PC-9 (cell line): ENCODE measurements around the gene GRK4. TPM values are rescaled to one million over a fixed set of nuclear protein-coding genes. Genes with fewer than 3 reads are reported as not detected.

Source experiments
- BruUV-seq: library from RNA; stranded (reverse); fragments of 400-500 nt; replicated peaks from 2 replicates; lab custom pipeline; 2021; lab: Mats Ljungman, UMichigan
- CTCF ChIA-PET: fragments of 300-600 bp; sonication (Branson Sonifier 250); formaldehyde crosslinking; loops from one replicate; lab custom pipeline; 2022; ENCODE audit warnings: antibody characterized with exemption; lab: Charles Lee
- POLR2A ChIA-PET: fragments of 300-600 bp; sonication (Branson Sonifier 250); formaldehyde crosslinking; loops from one replicate; lab custom pipeline; 2022; ENCODE audit warnings: antibody characterized with exemption; ENCODE audit not compliant: unreplicated experiment; lab: Charles Lee
- DNase-seq, 2 experiments: peaks; one replicate each; pipeline versions ENCODE4 v3.0.0 to v3.0.0-alpha.2; 2015 to 2022; ENCODE audit warnings: mixed read lengths in 1 of 2
- H2AFZ ChIP-seq: fragments of 200-600 bp; sonication (generic); 2 replicates; pipeline ENCODE4 v1.8.1; 2017; ENCODE audit warnings: antibody characterized with exemption
- H3F3A ChIP-seq: fragments of 200-600 bp; sonication (generic); 2 replicates; pipeline ENCODE4 v1.8.1; 2017; ENCODE audit warnings: antibody characterized with exemption, mild to moderate bottlenecking, low read depth; ENCODE audit not compliant: insufficient read depth
- H3K27ac ChIP-seq: fragments of 200-600 bp; sonication (generic); 2 replicates; pipeline ENCODE4 v1.6.1; 2016; ENCODE audit warnings: mixed run types
- H3K27me3 ChIP-seq: fragments of 200-600 bp; sonication (generic); 2 replicates; pipeline ENCODE4 v1.6.1; 2016; ENCODE audit warnings: low read depth, mixed run types; ENCODE audit not compliant: insufficient read depth
- H3K36me3 ChIP-seq: fragments of 200-600 bp; sonication (generic); 2 replicates; pipeline ENCODE4 v1.6.1; 2016; ENCODE audit warnings: low read depth, mixed run types
- H3K4me1 ChIP-seq: fragments of 200-600 bp; sonication (generic); replicated peaks from 2 replicates; pipeline ENCODE4 v1.6.1; 2016; ENCODE audit warnings: mixed run types; ENCODE audit not compliant: insufficient read depth
- H3K4me2 ChIP-seq: fragments of 200-600 bp; sonication (generic); 2 replicates; pipeline ENCODE4 v1.6.1; 2017; ENCODE audit warnings: mixed run types
- H3K4me3 ChIP-seq: fragments of 200-600 bp; sonication (generic); 2 replicates; pipeline ENCODE4 v1.6.1; 2016; ENCODE audit warnings: mixed run types
- H3K79me2 ChIP-seq: fragments of 200-600 bp; sonication (generic); 2 replicates; pipeline ENCODE4 v1.6.1; 2017; ENCODE audit warnings: low read depth, mixed run types
- H3K9me2 ChIP-seq: fragments of 200-600 bp; sonication (generic); 2 replicates; pipeline ENCODE4 v1.8.1; 2017; ENCODE audit warnings: mild to moderate bottlenecking; ENCODE audit not compliant: insufficient read depth
- H3K9me3 ChIP-seq: fragments of 200-600 bp; sonication (generic); 2 replicates; pipeline ENCODE4 v1.8.1; 2016; ENCODE audit warnings: low read depth; ENCODE audit not compliant: insufficient read depth
- H4K20me1 ChIP-seq: fragments of 200-600 bp; sonication (generic); 2 replicates; pipeline ENCODE4 v1.8.1; 2017; ENCODE audit not compliant: insufficient read depth
- CTCF ChIP-seq: fragments of 200-600 bp; sonication (generic); conservative IDR thresholded peaks from 2 replicates; pipeline ENCODE4 v1.6.1; 2017; ENCODE audit warnings: mixed run types, antibody characterized with exemption, mild to moderate bottlenecking, moderate library complexity
- EZH2 ChIP-seq: fragments of 200-600 bp; sonication (generic); IDR thresholded peaks from 2 replicates; pipeline ENCODE4 v1.8.0; 2017; ENCODE audit warnings: antibody characterized with exemption, low read depth
- intact Hi-C: fragments of 100-400 bp; cut with micrococcal nuclease; formaldehyde crosslinking; loops from one replicate; pipeline ENCODE4 v1.10.0; 2022; ENCODE audit not compliant: unreplicated experiment
- total RNA-seq: library from RNA; stranded (reverse); gene quantifications from 2 replicates; pipeline ENCODE4 v1.2.3, GENCODE V29; 2021

GRK4 gene
- total RNA-seq, 1 experiment from 2014 or later: 3.1 TPM

GRCh38 chr4:3010998-3011397, 47.6 kb downstream of the GRK4 start:
- intact Hi-C loops: no loop called here
- no peaks in the 10 kb centered on the region for H3K9me3 ChIP-seq
- no peaks in the 10 kb centered on the region for H3K9me2 ChIP-seq
- no peaks in the 10 kb centered on the region for H3K27me3 ChIP-seq
- no peaks in the 10 kb centered on the region for H4K20me1 ChIP-seq
- H3K36me3 ChIP-seq: no peaks in the 10 kb centered on the region
- TF ChIP-seq EZH2 (no peak), CTCF (no peak)
- no peaks in the 10 kb centered on the region for H3F3A ChIP-seq
- peak in 1 of 2 experiments; percentile 36 for DNase-seq
- no peak overlapping the region for H3K4me2 ChIP-seq
- 0 out of 2 replicates have a peak overlapping the region, but pooled peaks have one; percentile 19 for H3K27ac ChIP-seq
- no peak overlapping the region for H3K4me3 ChIP-seq
- CTCF ChIA-PET: interaction anchor here (1.2 kb wide), 1 partner anchor 32 kb away, joined by 3 read pairs; no protein-coding TSS in a partner anchor
- no TSS peak for BruUV-seq
- no peaks in the 10 kb centered on the region for H3K79me2 ChIP-seq
- POLR2A ChIA-PET: no interaction called here
- H2AFZ ChIP-seq: no peak overlapping the region
- peaks cover 17% of the 10 kb centered on the region; the same call in 1 of the 2 replicates for H3K4me1 ChIP-seq

GRCh38 chr4:3011456-3012220, 48.3 kb downstream of the GRK4 start:
- TF ChIP-seq EZH2 (no peak), CTCF (no peak)
- Histone ChIP-seq H3K4me1 (peaks cover 17% of the 10 kb centered on the region; the same call in 1 of the 2 replicates), H3K4me2 (no peak overlapping the region), H3K79me2 (no peaks in the 10 kb centered on the region), H4K20me1 (no peaks in the 10 kb centered on the region), H3K4me3 (no peak overlapping the region), H2AFZ (no peak overlapping the region), H3K36me3 (no peaks in the 10 kb centered on the region), H3K9me2 (no peaks in the 10 kb centered on the region), H3K9me3 (no peaks in the 10 kb centered on the region), H3K27me3 (no peaks in the 10 kb centered on the region), H3K27ac (no peak overlapping the region), H3F3A (no peaks in the 10 kb centered on the region)
- no peak for DNase-seq
- BruUV-seq: no TSS peak
- ChIA-PET POLR2A (no interaction called here), CTCF (interaction anchor here (1.2 kb wide), 1 partner anchor 33 kb away, joined by 3 read pairs; no protein-coding TSS in a partner anchor)
- intact Hi-C loops: no loop called here

- CTCF ChIA-PET: no interaction called here
- Histone ChIP-seq H3K9me2 (no peaks in the 10 kb centered on the region), H3K36me3 (no peaks in the 10 kb centered on the region), H3K27me3 (no peaks in the 10 kb centered on the region), H3K79me2 (no peaks in the 10 kb centered on the region), H4K20me1 (no peaks in the 10 kb centered on the region), H2AFZ (no peak overlapping the region), H3K4me3 (no peak overlapping the region), H3K27ac (no peak overlapping the region), H3K4me1 (peaks cover 17% of the 10 kb centered on the region; the same call in 1 of the 2 replicates), H3K4me2 (no peak overlapping the region), H3K9me3 (no peaks in the 10 kb centered on the region), H3F3A (no peaks in the 10 kb centered on the region)
- TF ChIP-seq EZH2 (no peak), CTCF (no peak)
- no TSS peak for BruUV-seq
- POLR2A ChIA-PET: interaction anchor here (0.6 kb wide), 1 partner anchor 279 kb away, joined by 3 read pairs; no protein-coding TSS in a partner anchor
- intact Hi-C loops: no loop called here
- no peak for DNase-seq
These were observed 50.0 kb downstream of the GRK4 start for GRCh38 chr4:3013323-3013722.
